ENCODE data around the gene NAA25.
A peak's percentile ranks its signal among the peaks of the same experiment; 100 is the strongest.

Gene NAA25

GRCh38 chr12:112116232-112117060 lies 7.9 kb upstream of the NAA25 start:
- Histone ChIP-seq H3K4me2 (ENCODE audit: low read length, poor library complexity, severe bottlenecking) (peak overlapping the region; percentile 59), H3K23ac (ENCODE audit: low read length in 2 of 2) (no peak overlapping the region), H2AK5ac (ENCODE audit: low read length, severe bottlenecking) (peak overlapping the region; percentile 42), H3K4me1 (ENCODE audit: control insufficient read depth, insufficient read depth, low read depth, low read length) (peaks cover 11% of the 10 kb centered on the region), H2AFZ (ENCODE audit: low read depth, low read length) (peak overlapping the region; percentile 86), H2BK15ac (ENCODE audit: low read depth, poor library complexity, severe bottlenecking) (no peak overlapping the region), H3K36me3 (ENCODE audit: control insufficient read depth in 1 of 2, insufficient read depth in 2 of 2, low read depth in 1 of 2, low read length in 2 of 2) (no peaks in the 10 kb centered on the region), H4K8ac (ENCODE audit: low read length) (peak overlapping the region; percentile 95), H3K18ac (ENCODE audit: low read depth in 1 of 2, low read length in 2 of 2) (peak overlapping the region; percentile 34 to 68), H3K9ac (ENCODE audit: low read length) (peak overlapping the region; percentile 73), H2BK5ac (ENCODE audit: low read depth, low read length, poor library complexity, severe bottlenecking) (peak overlapping the region; percentile 3), H3K79me1 (replicated peaks; ENCODE audit: low read length, poor library complexity, severe bottlenecking) (no peaks in the 10 kb centered on the region), H2BK12ac (ENCODE audit: low read length in 2 of 2) (peak overlapping the region in 1 of 2 experiments; percentile 61), H3K9me3 (ENCODE audit: control insufficient read depth, low read length) (no peaks in the 10 kb centered on the region), H4K91ac (ENCODE audit: low read length) (no peak overlapping the region), H3K27me3 (ENCODE audit: control insufficient read depth in 1 of 2, insufficient read depth in 1 of 2, low read length in 2 of 2) (no peaks in the 10 kb centered on the region), H3K27ac (ENCODE audit: low read length, poor library complexity, severe bottlenecking) (peak overlapping the region; percentile 58), H2BK120ac (ENCODE audit: low read depth, low read length) (no peak overlapping the region), H3K14ac (ENCODE audit: low read length in 2 of 2) (no peak overlapping the region), H3K4me3 (ENCODE audit: insufficient read depth in 1 of 2, low read depth in 1 of 2, low read length in 2 of 2) (no peak overlapping the region), H3K4ac (ENCODE audit: low read depth in 1 of 2, low read length in 2 of 2) (peak overlapping the region in 1 of 2 experiments; percentile 49)
- peak; percentile 81 for DNase-seq
- 10% methylated on average over 3 of the region's 7 CpGs for WGBS

GRCh38 chr12:112115259-112116045 lies 6.9 kb upstream of the NAA25 start:
- Histone ChIP-seq H2AFZ (ENCODE audit: low read depth, low read length) (no peak overlapping the region), H2AK5ac (ENCODE audit: low read length, severe bottlenecking) (no peak overlapping the region), H2BK120ac (ENCODE audit: low read depth, low read length) (no peak overlapping the region), H3K27ac (ENCODE audit: low read length, poor library complexity, severe bottlenecking) (no peak overlapping the region), H3K14ac (ENCODE audit: low read length in 2 of 2) (no peak overlapping the region), H2BK5ac (ENCODE audit: low read depth, low read length, poor library complexity, severe bottlenecking) (no peak overlapping the region), H3K4me3 (ENCODE audit: insufficient read depth in 1 of 2, low read depth in 1 of 2, low read length in 2 of 2) (no peak overlapping the region), H3K9me3 (ENCODE audit: control insufficient read depth, low read length) (no peaks in the 10 kb centered on the region), H2BK12ac (ENCODE audit: low read length in 2 of 2) (no peak overlapping the region), H3K9ac (ENCODE audit: low read length) (no peak overlapping the region), H3K23ac (ENCODE audit: low read length in 2 of 2) (no peak overlapping the region), H2BK15ac (ENCODE audit: low read depth, poor library complexity, severe bottlenecking) (no peak overlapping the region), H3K27me3 (ENCODE audit: control insufficient read depth in 1 of 2, insufficient read depth in 1 of 2, low read length in 2 of 2) (no peaks in the 10 kb centered on the region), H3K18ac (ENCODE audit: low read depth in 1 of 2, low read length in 2 of 2) (no peak overlapping the region), H4K91ac (ENCODE audit: low read length) (no peak overlapping the region), H3K4ac (ENCODE audit: low read depth in 1 of 2, low read length in 2 of 2) (no peak overlapping the region), H3K4me2 (ENCODE audit: low read length, poor library complexity, severe bottlenecking) (no peak overlapping the region), H4K8ac (ENCODE audit: low read length) (no peak overlapping the region), H3K36me3 (ENCODE audit: control insufficient read depth in 1 of 2, insufficient read depth in 2 of 2, low read depth in 1 of 2, low read length in 2 of 2) (no peaks in the 10 kb centered on the region), H3K4me1 (ENCODE audit: control insufficient read depth, insufficient read depth, low read depth, low read length) (peaks cover 14% of the 10 kb centered on the region), H3K79me1 (replicated peaks; ENCODE audit: low read length, poor library complexity, severe bottlenecking) (no peaks in the 10 kb centered on the region)
- no peak for DNase-seq
- 93% methylated on average over 3 of the region's 6 CpGs for WGBS

- H2BK15ac ChIP-seq (ENCODE audit: low read depth, poor library complexity, severe bottlenecking) = no peak overlapping the region
- no peak overlapping the region for H3K4me2 ChIP-seq (ENCODE audit: low read length, poor library complexity, severe bottlenecking)
- DNase-seq = no peak
- H4K8ac ChIP-seq (ENCODE audit: low read length) = no peak overlapping the region
- H3K4me1 ChIP-seq (ENCODE audit: control insufficient read depth, insufficient read depth, low read depth, low read length) = peaks cover 16% of the 10 kb centered on the region
- H3K36me3 ChIP-seq (ENCODE audit: control insufficient read depth in 1 of 2, insufficient read depth in 2 of 2, low read depth in 1 of 2, low read length in 2 of 2) = no peaks in the 10 kb centered on the region
- H3K27me3 ChIP-seq (ENCODE audit: control insufficient read depth in 1 of 2, insufficient read depth in 1 of 2, low read length in 2 of 2) = no peaks in the 10 kb centered on the region
- H2AK5ac ChIP-seq (ENCODE audit: low read length, severe bottlenecking) = peak overlapping the region; percentile 45
- H2BK12ac ChIP-seq (ENCODE audit: low read length in 2 of 2) = peak overlapping the region in 1 of 2 experiments; percentile 37
- H3K4me3 ChIP-seq (ENCODE audit: insufficient read depth in 1 of 2, low read depth in 1 of 2, low read length in 2 of 2) = no peak overlapping the region
- H2AFZ ChIP-seq (ENCODE audit: low read depth, low read length) = no peak overlapping the region
- no peak overlapping the region for H3K18ac ChIP-seq (ENCODE audit: low read depth in 1 of 2, low read length in 2 of 2)
- 95% methylated on average over 6 of the region's 6 CpGs for WGBS
- H3K9me3 ChIP-seq (ENCODE audit: control insufficient read depth, low read length) = no peaks in the 10 kb centered on the region
- no peak overlapping the region for H2BK5ac ChIP-seq (ENCODE audit: low read depth, low read length, poor library complexity, severe bottlenecking)
- no peak overlapping the region for H3K9ac ChIP-seq (ENCODE audit: low read length)
- no peak overlapping the region for H3K27ac ChIP-seq (ENCODE audit: low read length, poor library complexity, severe bottlenecking)
- H2BK120ac ChIP-seq (ENCODE audit: low read depth, low read length) = no peak overlapping the region
- no peaks in the 10 kb centered on the region for H3K79me1 ChIP-seq (replicated peaks; ENCODE audit: low read length, poor library complexity, severe bottlenecking)
- H3K14ac ChIP-seq (ENCODE audit: low read length in 2 of 2) = no peak overlapping the region
- peak overlapping the region; percentile 7 for H4K91ac ChIP-seq (ENCODE audit: low read length)
- no peak overlapping the region for H3K23ac ChIP-seq (ENCODE audit: low read length in 2 of 2)
- H3K4ac ChIP-seq (ENCODE audit: low read depth in 1 of 2, low read length in 2 of 2) = peak overlapping the region in 1 of 2 experiments; percentile 26
Measured at GRCh38 chr12:112112409-112113133, 4.0 kb upstream of the NAA25 start.

Data from mesenchymal stem cell (in vitro differentiated cells and primary cell).